Measurements from ENCODE around the gene EIF4G2.

Gene EIF4G2

DNA sequence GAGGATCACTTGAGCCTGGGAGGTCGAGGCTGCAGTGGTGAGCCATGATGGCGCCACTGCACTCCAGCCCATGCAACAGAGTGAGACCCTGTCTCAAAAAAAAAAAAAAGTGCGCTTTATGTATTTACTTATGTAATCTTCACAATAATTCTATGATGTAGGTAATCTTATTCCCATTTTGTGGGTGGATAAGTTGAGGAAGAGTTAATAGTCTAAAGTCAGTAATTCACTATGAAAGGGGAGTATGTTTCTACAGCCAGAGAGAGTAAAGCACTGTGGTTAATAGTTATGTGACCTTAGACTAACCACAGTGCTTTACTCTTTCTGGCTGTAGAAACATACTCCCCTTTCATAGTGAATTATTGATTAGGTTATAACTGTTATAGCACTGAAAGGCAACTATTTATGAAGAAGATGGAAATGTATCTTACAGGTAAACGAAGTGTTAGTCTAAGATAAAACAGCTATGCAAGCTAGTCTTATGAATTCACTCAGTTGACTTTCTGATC, 45.8 kb downstream of the EIF4G2 start:
- Mint-ChIP-seq H3K4me1 (no peaks in the 10 kb centered on the region), H3K27me3 (no peaks in the 10 kb centered on the region), H3K4me3 (no peak overlapping the region), H3K9me3 (no peaks in the 10 kb centered on the region), H3K27ac (no peak overlapping the region)
- DNase-seq (no peak), ATAC-seq (no peak)

DNA sequence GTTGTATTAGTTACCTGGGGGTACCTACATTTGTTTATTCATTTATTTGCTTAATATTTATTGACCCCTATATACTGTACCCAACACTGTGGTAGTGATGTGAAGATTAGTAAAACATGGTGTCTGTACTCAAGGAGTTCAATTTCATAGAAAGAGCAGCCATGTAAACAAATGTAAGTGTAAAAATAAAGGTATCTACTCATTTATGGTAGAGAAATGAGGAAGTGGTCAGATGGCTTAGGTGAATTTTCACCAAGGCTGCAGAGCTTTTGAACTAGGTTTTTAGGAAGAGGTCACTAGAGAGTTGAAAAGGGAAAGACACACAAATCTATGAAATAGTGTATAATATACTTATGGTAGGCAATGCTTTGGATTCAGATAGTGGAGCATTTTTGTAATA, 46.5 kb downstream of the EIF4G2 start:
- Mint-ChIP-seq H3K9me3 (no peaks in the 10 kb centered on the region), H3K4me1 (no peaks in the 10 kb centered on the region), H3K27me3 (no peaks in the 10 kb centered on the region), H3K4me3 (no peak overlapping the region), H3K27ac (no peak overlapping the region)
- ATAC-seq (no peak), DNase-seq (no peak)

DNA sequence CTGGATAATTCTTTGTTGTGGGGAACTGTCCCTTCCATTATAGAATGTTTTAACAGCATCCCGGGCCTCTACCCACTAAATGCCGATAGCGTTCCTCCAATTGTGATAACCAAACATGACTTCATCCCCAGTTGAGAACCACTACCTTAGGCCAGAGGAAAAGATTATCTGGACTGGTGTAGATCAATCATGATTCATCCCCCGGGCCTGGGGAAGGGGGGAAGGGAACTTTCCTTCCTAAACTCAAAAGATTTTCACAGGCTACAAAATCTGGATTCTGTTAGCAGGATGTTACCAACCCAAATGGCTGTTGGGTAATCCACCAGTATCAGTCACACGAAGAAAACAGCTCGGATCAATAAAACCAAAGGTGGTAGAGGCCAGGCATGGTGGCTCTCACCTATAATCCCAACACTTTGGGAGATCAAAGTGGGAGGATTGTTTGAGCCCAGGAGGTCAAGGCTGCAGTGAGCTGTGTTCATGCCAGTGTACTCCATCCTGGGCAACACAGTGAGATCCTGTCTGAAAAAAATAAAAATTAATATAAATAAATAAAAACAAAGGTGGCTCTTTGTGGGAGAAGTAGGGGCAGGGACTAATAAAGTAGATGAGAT, 47.5 kb downstream of the EIF4G2 start:
- DNase-seq (no peak), ATAC-seq (no peak)
- no peak overlapping the region for H3K4me3 Mint-ChIP-seq
- H3K9me3 Mint-ChIP-seq: no peaks in the 10 kb centered on the region
- H3K27me3 Mint-ChIP-seq: no peaks in the 10 kb centered on the region
- H3K27ac Mint-ChIP-seq: no peak overlapping the region
- no peaks in the 10 kb centered on the region for H3K4me1 Mint-ChIP-seq

DNA sequence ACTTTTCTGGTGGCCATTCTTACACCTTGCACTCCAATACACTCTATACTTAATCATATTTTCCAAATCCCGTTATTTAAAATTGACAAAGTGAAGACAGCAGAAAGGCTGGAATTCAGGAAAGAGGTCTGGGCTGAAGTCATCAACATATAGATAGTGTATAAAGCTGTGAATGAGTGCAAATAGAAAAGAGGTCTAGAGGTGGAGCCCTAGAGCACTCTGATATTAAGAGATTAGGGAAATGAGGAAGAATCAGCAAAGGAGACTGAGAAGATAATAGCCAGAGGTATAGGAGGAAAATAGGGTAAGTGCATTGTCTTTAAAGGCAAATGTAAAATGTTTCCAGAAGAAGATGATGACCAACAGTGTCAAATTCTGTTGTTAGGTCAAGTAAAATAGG, 49.8 kb downstream of the EIF4G2 start:
- no peak for ATAC-seq
- H3K27ac Mint-ChIP-seq: no peak overlapping the region
- H3K9me3 Mint-ChIP-seq: no peaks in the 10 kb centered on the region
- no peaks in the 10 kb centered on the region for H3K27me3 Mint-ChIP-seq
- H3K4me1 Mint-ChIP-seq: no peaks in the 10 kb centered on the region
- DNase-seq: no peak
- H3K4me3 Mint-ChIP-seq: no peak overlapping the region

DNA sequence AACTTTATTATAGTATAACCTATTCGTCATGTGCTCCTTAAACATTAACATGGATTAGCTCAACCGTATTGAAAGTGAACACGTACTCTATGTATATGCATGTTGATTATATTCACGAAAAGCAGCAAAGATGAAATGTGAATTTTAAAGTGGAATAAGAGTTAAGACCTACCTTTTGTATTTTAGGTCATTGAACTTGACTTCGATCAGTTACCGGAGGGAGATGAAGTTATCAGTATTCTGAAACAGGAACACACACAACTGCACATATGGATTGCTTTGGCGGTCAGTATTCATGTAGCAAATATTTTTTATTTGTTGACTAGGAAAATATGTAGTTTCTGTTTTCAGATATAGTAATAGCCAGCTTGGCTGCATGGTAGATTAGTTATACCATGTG, 56.2 kb downstream of the EIF4G2 start:
- peak overlapping the region; percentile 95 for H3K4me3 Mint-ChIP-seq
- no peaks in the 10 kb centered on the region for H3K9me3 Mint-ChIP-seq
- peaks cover 24% of the 10 kb centered on the region for H3K4me1 Mint-ChIP-seq
- DNase-seq (no peak), ATAC-seq (no peak)
- no peak overlapping the region for H3K27ac Mint-ChIP-seq
- no peaks in the 10 kb centered on the region for H3K27me3 Mint-ChIP-seq

DNA sequence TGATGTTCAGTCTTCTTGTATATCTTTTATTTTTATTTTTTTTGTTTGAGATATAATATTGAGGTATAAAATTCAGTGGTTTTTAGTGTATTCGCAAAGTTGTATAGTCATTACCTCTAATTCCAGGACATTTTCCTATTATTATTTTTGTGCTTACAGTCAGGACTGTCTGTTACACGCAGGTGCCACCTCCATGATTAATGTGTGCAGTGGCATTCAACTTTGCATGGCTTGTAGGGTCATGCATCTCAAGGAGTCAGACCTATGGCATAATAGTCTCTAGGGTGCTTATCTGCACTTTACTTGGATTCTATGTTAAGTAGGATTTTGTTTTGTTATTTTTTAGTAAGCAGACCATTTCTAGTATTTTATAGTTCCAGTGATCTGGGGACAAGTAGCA, 56.7 kb downstream of the EIF4G2 start:
- H3K4me1 Mint-ChIP-seq: peaks cover 24% of the 10 kb centered on the region
- ATAC-seq (no peak), DNase-seq (no peak)
- H3K27ac Mint-ChIP-seq: peak overlapping the region in 1 of 2 donors; percentile 90
- H3K9me3 Mint-ChIP-seq: no peaks in the 10 kb centered on the region
- peak overlapping the region; percentile 95 for H3K4me3 Mint-ChIP-seq
- H3K27me3 Mint-ChIP-seq: no peaks in the 10 kb centered on the region

DNA sequence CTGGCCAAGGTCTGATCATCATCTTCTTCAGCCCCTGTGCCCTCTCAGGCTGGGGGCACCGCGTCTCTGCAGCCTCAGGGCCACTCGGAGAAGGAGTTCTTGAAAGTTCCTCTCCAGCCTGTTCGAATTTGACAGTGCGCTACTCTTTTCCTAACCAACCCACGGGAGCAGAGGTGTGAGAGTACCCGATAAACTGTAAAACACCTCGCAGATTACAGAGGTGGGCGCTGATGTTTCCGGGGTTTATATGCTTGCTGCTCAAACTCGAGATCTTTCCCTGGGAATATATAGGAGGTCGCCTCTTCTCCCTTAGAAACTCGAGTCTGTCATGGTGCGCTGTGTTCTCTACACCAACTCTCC, 57.2 kb downstream of the EIF4G2 start:
- Mint-ChIP-seq H3K27me3 (no peaks in the 10 kb centered on the region), H3K4me3 (peak overlapping the region; percentile 95), H3K27ac (peak overlapping the region; percentile 90 to 93), H3K9me3 (no peaks in the 10 kb centered on the region), H3K4me1 (peaks cover 24% of the 10 kb centered on the region)
- DNase-seq (no peak), ATAC-seq (no peak)

DNA sequence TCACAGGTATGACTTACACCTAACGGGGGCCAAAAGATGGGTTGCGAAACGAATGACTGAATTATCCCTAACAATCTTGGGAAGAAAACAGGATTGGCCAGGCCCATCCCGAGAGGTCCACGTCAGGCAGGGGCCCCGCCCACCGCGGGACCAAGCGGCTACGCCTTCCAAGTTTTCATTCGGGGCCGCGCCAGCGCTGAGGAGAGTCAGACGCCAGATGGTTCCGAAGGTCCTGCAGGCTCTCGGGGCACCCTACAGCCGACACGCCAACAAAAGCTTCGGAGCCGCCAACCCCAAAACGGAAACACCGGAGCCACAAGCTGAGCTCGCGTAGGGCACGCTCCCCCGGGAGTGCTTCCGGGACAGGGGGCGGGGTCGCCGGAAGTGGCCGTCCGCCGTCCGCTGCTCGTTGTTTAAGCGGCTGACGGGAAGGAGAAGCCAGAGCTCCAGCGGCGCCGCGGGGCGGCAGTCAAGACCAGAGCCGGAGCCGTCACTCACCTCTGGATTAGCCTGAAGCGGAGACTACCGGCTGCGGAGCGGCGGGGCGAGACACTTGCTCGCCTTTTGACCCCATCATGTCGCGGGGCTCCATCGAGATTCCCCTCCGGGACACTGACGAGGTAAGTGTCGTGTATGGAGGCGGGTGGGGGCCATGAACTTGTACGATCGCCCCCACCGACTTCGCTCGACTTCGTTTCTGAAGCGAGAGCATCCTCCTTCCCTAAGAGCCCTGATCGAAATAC, 57.7 kb downstream of the EIF4G2 start, which contains the start of gene CTR9:
Gene CTR9 (plus strand): TSS at position 409 of the 743 bp plus-strand sequence. CDS start 167 bp downstream, at position 576.
- Mint-ChIP-seq H3K4me1 (peaks cover 24% of the 10 kb centered on the region), H3K27ac (peak within 1 kb of the TSS; percentile 90 to 93), H3K9me3 (no peaks in the 10 kb centered on the region), H3K4me3 (peak within 1 kb of the TSS; percentile 95), H3K27me3 (no peaks in the 10 kb centered on the region)
- DNase-seq (peak; percentile 93 to 95), ATAC-seq (peak; percentile 96)

DNA sequence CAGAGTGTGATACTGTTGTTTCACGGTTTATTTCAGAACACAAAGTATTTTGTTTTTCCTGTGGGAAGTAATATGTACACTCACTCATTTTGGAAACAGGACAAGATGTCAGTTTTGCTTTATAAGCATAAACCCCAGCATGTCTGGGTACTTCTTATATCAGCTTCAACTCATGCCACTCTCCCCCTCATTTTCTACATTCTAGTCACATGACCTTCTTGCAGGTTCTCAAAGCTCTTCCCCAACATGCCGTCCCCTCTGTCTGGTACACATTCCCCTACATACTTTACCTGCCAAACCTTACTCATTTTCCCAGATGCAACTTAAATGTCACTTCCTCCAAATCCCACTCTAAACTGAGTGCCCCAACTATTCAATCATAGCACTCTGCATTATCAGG, 59.2 kb downstream of the EIF4G2 start:
- Mint-ChIP-seq H3K27ac (no peak overlapping the region), H3K27me3 (no peaks in the 10 kb centered on the region), H3K9me3 (no peaks in the 10 kb centered on the region), H3K4me1 (peaks cover 24% of the 10 kb centered on the region), H3K4me3 (no peak overlapping the region)
- ATAC-seq (no peak), DNase-seq (no peak)

DNA sequence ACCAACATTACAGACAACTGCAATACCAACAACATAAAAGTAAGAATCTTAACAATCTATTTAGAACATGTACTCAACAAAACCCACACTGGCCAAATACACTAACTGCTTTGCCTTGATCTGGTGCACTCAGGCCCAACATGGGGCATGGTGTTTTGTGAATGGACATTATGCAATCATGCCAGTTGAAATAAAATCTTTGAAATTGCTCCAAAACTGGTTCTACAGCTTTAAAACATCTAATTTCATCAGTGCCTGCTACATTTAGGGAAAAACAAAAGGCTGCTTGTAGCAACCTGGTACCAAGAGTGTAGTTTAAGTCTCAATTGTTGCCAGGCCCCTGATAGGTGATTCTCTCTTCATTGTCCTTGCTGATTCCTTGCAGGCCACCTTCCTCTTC, 61.0 kb downstream of the EIF4G2 start:
- no peaks in the 10 kb centered on the region for H3K9me3 Mint-ChIP-seq

More for the DNA sequence above, 61.0 kb downstream of the EIF4G2 start:
- Mint-ChIP-seq H3K4me1 (peaks cover 39% of the 10 kb centered on the region), H3K27me3 (no peaks in the 10 kb centered on the region), H3K27ac (no peak overlapping the region), H3K4me3 (no peak overlapping the region)
- ATAC-seq (no peak), DNase-seq (no peak)
